IPS-20b (cell line): ENCODE data around the gene FIBCD1.

Experiments used
- H3K27ac ChIP-seq: one replicate; pipeline ENCODE4 v1.5.1; 2013; ENCODE audit warnings: low read length
- H3K27me3 ChIP-seq: 2 replicates; pipeline ENCODE4 v1.6.1; 2013; ENCODE audit warnings: mild to moderate bottlenecking, low read length, inconsistent platforms; ENCODE audit not compliant: insufficient read depth
- H3K36me3 ChIP-seq: 2 replicates; pipeline ENCODE4 v1.6.1; 2013; ENCODE audit warnings: low read depth, mild to moderate bottlenecking, inconsistent platforms, low read length, moderate library complexity; ENCODE audit not compliant: insufficient read depth
- H3K4me1 ChIP-seq: 2 replicates; pipeline ENCODE4 v1.6.1; 2013; ENCODE audit warnings: mild to moderate bottlenecking, control low read depth, inconsistent platforms, low read length, moderate library complexity; ENCODE audit not compliant: insufficient read depth
- H3K4me3 ChIP-seq: 2 replicates; pipeline ENCODE4 v1.5.1; 2013; ENCODE audit warnings: mild to moderate bottlenecking, low read length, inconsistent platforms
- H3K9ac ChIP-seq: 2 replicates; pipeline ENCODE4 v1.6.1; 2013; ENCODE audit warnings: low read depth, mild to moderate bottlenecking, inconsistent platforms, low read length, moderate library complexity
- H3K9me3 ChIP-seq: 2 replicates; pipeline ENCODE4 v1.6.1; 2013; ENCODE audit warnings: mild to moderate bottlenecking, low read depth, low read length, inconsistent platforms; ENCODE audit not compliant: insufficient read depth

Gene FIBCD1

GRCh38 chr9:130897105-130897751, 41.8 kb downstream of the FIBCD1 start:
- Histone ChIP-seq H3K9me3 (no peaks in the 10 kb centered on the region), H3K27ac (no peak overlapping the region), H3K4me3 (no peak overlapping the region), H3K4me1 (0 out of 2 replicates have a peak, but pooled peaks cover 2% of the 10 kb centered on the region), H3K27me3 (no peaks in the 10 kb centered on the region), H3K36me3 (peaks cover 6% of the 10 kb centered on the region; the same call in 1 of the 2 replicates), H3K9ac (no peak overlapping the region)

- H3K9ac ChIP-seq: no peak within 1 kb of the TSS
- no peaks in the 10 kb centered on the region for H3K9me3 ChIP-seq
- H3K36me3 ChIP-seq: peaks cover 12% of the 10 kb centered on the region
- no peak within 1 kb of the TSS for H3K4me3 ChIP-seq
- H3K27ac ChIP-seq: no peak within 1 kb of the TSS
- H3K27me3 ChIP-seq: no peaks in the 10 kb centered on the region
- 0 out of 2 replicates have a peak, but pooled peaks cover 2% of the 10 kb centered on the region for H3K4me1 ChIP-seq
Measured at GRCh38 chr9:130896233-130897014, 42.6 kb downstream of the FIBCD1 start, which contains the start of gene QRFP. TSS of gene QRFP (minus strand) at chr9:130896812. CDS start at chr9:130893838, 2,974 bp downstream.

- H3K27me3 ChIP-seq: no peaks in the 10 kb centered on the region
- peaks cover 15% of the 10 kb centered on the region for H3K36me3 ChIP-seq
- 0 out of 2 replicates have a peak, but pooled peaks cover 2% of the 10 kb centered on the region for H3K4me1 ChIP-seq
- no peak overlapping the region for H3K9ac ChIP-seq
- H3K9me3 ChIP-seq: no peaks in the 10 kb centered on the region
- no peak overlapping the region for H3K27ac ChIP-seq
- no peak overlapping the region for H3K4me3 ChIP-seq
Measured at GRCh38 chr9:130895481-130896232, 43.4 kb downstream of the FIBCD1 start.

- Histone ChIP-seq H3K4me3 (no peak overlapping the region), H3K27ac (no peak overlapping the region), H3K9ac (no peak overlapping the region), H3K36me3 (peaks cover 20% of the 10 kb centered on the region), H3K27me3 (no peaks in the 10 kb centered on the region), H3K9me3 (no peaks in the 10 kb centered on the region), H3K4me1 (0 out of 2 replicates have a peak, but pooled peaks cover 2% of the 10 kb centered on the region)
Measured at GRCh38 chr9:130895038-130895437, 44.0 kb downstream of the FIBCD1 start.

GRCh38 chr9:130894546-130894945, 44.5 kb downstream of the FIBCD1 start:
- H3K27ac ChIP-seq: no peak overlapping the region
- no peak overlapping the region for H3K4me3 ChIP-seq
- H3K36me3 ChIP-seq: peaks cover 23% of the 10 kb centered on the region
- no peaks in the 10 kb centered on the region for H3K9me3 ChIP-seq
- H3K4me1 ChIP-seq: 0 out of 2 replicates have a peak, but pooled peaks cover 2% of the 10 kb centered on the region
- H3K9ac ChIP-seq: no peak overlapping the region
- H3K27me3 ChIP-seq: no peaks in the 10 kb centered on the region

- no peaks in the 10 kb centered on the region for H3K9me3 ChIP-seq
- H3K9ac ChIP-seq: no peak overlapping the region
- H3K27me3 ChIP-seq: no peaks in the 10 kb centered on the region
- H3K36me3 ChIP-seq: peaks cover 30% of the 10 kb centered on the region
- no peak overlapping the region for H3K27ac ChIP-seq
- H3K4me3 ChIP-seq: no peak overlapping the region
- 0 out of 2 replicates have a peak, but pooled peaks cover 2% of the 10 kb centered on the region for H3K4me1 ChIP-seq
Measured at GRCh38 chr9:130893341-130894101, 45.5 kb downstream of the FIBCD1 start.

- Histone ChIP-seq H3K4me1 (0 out of 2 replicates have a peak, but pooled peaks cover 2% of the 10 kb centered on the region), H3K27me3 (no peaks in the 10 kb centered on the region), H3K9ac (no peak overlapping the region), H3K27ac (no peak overlapping the region), H3K9me3 (no peaks in the 10 kb centered on the region), H3K4me3 (no peak overlapping the region), H3K36me3 (peaks cover 38% of the 10 kb centered on the region)
Measured at GRCh38 chr9:130892477-130893304, 46.4 kb downstream of the FIBCD1 start.

GRCh38 chr9:130891688-130892476, 47.2 kb downstream of the FIBCD1 start:
- Histone ChIP-seq H3K27me3 (no peaks in the 10 kb centered on the region), H3K4me1 (0 out of 2 replicates have a peak, but pooled peaks cover 2% of the 10 kb centered on the region), H3K27ac (no peak overlapping the region), H3K9ac (no peak overlapping the region), H3K36me3 (peaks cover 46% of the 10 kb centered on the region), H3K9me3 (no peaks in the 10 kb centered on the region), H3K4me3 (no peak overlapping the region)

- Histone ChIP-seq H3K9ac (no peak overlapping the region), H3K27ac (no peak overlapping the region), H3K27me3 (no peaks in the 10 kb centered on the region), H3K9me3 (no peaks in the 10 kb centered on the region), H3K4me1 (0 out of 2 replicates have a peak, but pooled peaks cover 2% of the 10 kb centered on the region), H3K36me3 (peaks cover 54% of the 10 kb centered on the region), H3K4me3 (no peak overlapping the region)
Measured at GRCh38 chr9:130890870-130891687, 48.0 kb downstream of the FIBCD1 start.
